Stimulated activated effector memory CD8-positive, alpha-beta T cell treated with anti-CD3 and anti-CD28 coated beads, Interleukin-12 subunit alpha, Interleukin-12 subunit beta, amount 100 ng/mL, for 72 hours (primary cell): ENCODE measurements around the gene HTT-AS.

Experiments used
- ATAC-seq: fragments of 150-1000 bp; cut with Tn5 transposase; 2 replicates; pipeline ENCODE4 v1.10.0; 2021
- DNase-seq, 2 donors: peaks; one replicate each; pipeline ENCODE4 v3.0.0; 2021 to 2022; ENCODE audit warnings: low spot score in 2 of 2
- H3K27ac Mint-ChIP-seq: one replicate; pipeline ENCODE4 v1.8.0; 2022; ENCODE audit warnings: mild to moderate bottlenecking, mixed read lengths
- H3K36me3 Mint-ChIP-seq: one replicate; pipeline ENCODE4 v1.8.0; 2022; ENCODE audit warnings: mild to moderate bottlenecking, mixed read lengths
- H3K4me1 Mint-ChIP-seq: one replicate; pipeline ENCODE4 v1.8.0; 2022; ENCODE audit warnings: mixed read lengths
- H3K4me3 Mint-ChIP-seq: one replicate; pipeline ENCODE4 v1.8.0; 2022; ENCODE audit warnings: mild to moderate bottlenecking, mixed read lengths
- H3K9me3 Mint-ChIP-seq: one replicate; pipeline ENCODE4 v1.8.0; 2022; ENCODE audit warnings: mixed read lengths

The HTT-AS gene

GRCh38 chr4:3046162-3046561 lies 28.2 kb downstream of the HTT-AS start:
- no peak for ATAC-seq
- Mint-ChIP-seq H3K9me3 (no peaks in the 10 kb centered on the region), H3K4me3 (peak overlapping the region; percentile 55), H3K4me1 (peaks cover 40% of the 10 kb centered on the region), H3K27ac (peak overlapping the region; percentile 81), H3K36me3 (peaks cover 11% of the 10 kb centered on the region)
- no peak for DNase-seq

GRCh38 chr4:3044870-3045819 lies 29.2 kb downstream of the HTT-AS start:
- peak overlapping the region; percentile 55 for H3K4me3 Mint-ChIP-seq
- peak; percentile 22 to 76 for DNase-seq
- H3K27ac Mint-ChIP-seq: peak overlapping the region; percentile 81
- H3K9me3 Mint-ChIP-seq: no peaks in the 10 kb centered on the region
- peak; percentile 70 for ATAC-seq
- peaks cover 40% of the 10 kb centered on the region for H3K4me1 Mint-ChIP-seq
- H3K36me3 Mint-ChIP-seq: peaks cover 11% of the 10 kb centered on the region

GRCh38 chr4:3043282-3044020 lies 30.9 kb downstream of the HTT-AS start:
- Mint-ChIP-seq H3K4me3 (no peak overlapping the region), H3K9me3 (no peaks in the 10 kb centered on the region), H3K27ac (no peak overlapping the region), H3K4me1 (peaks cover 40% of the 10 kb centered on the region), H3K36me3 (peaks cover 11% of the 10 kb centered on the region)
- no peak for DNase-seq
- no peak for ATAC-seq

- H3K36me3 Mint-ChIP-seq: peaks cover 5% of the 10 kb centered on the region
- H3K9me3 Mint-ChIP-seq: no peaks in the 10 kb centered on the region
- H3K4me3 Mint-ChIP-seq: peak overlapping the region; percentile 77
- DNase-seq: no peak
- no peak for ATAC-seq
- H3K27ac Mint-ChIP-seq: peak overlapping the region; percentile 83
- H3K4me1 Mint-ChIP-seq: peaks cover 40% of the 10 kb centered on the region
Measured at GRCh38 chr4:3042226-3042625, 32.1 kb downstream of the HTT-AS start.

GRCh38 chr4:3041192-3042142 lies 32.9 kb downstream of the HTT-AS start:
- DNase-seq (no peak), ATAC-seq (peak; percentile 60)
- peaks cover 5% of the 10 kb centered on the region for H3K36me3 Mint-ChIP-seq

GRCh38 chr4:3040452-3041191 lies 33.7 kb downstream of the HTT-AS start:
- peaks cover 4% of the 10 kb centered on the region for H3K36me3 Mint-ChIP-seq
- DNase-seq (no peak), ATAC-seq (no peak)
- peak overlapping the region; percentile 83 for H3K27ac Mint-ChIP-seq
- H3K4me1 Mint-ChIP-seq: peaks cover 37% of the 10 kb centered on the region
- peak overlapping the region; percentile 77 for H3K4me3 Mint-ChIP-seq
- H3K9me3 Mint-ChIP-seq: no peaks in the 10 kb centered on the region

More at GRCh38 chr4:3041192-3042142, 32.9 kb downstream of the HTT-AS start:
- Mint-ChIP-seq H3K4me1 (peaks cover 45% of the 10 kb centered on the region), H3K27ac (peak overlapping the region; percentile 83), H3K4me3 (peak overlapping the region; percentile 77), H3K9me3 (no peaks in the 10 kb centered on the region)

- peaks cover 29% of the 10 kb centered on the region for H3K4me1 Mint-ChIP-seq
- H3K4me3 Mint-ChIP-seq: peak overlapping the region; percentile 77
- H3K36me3 Mint-ChIP-seq: no peaks in the 10 kb centered on the region
- ATAC-seq (no peak), DNase-seq (no peak)
- no peak overlapping the region for H3K27ac Mint-ChIP-seq
- no peaks in the 10 kb centered on the region for H3K9me3 Mint-ChIP-seq
Measured at GRCh38 chr4:3039706-3040366, 34.5 kb downstream of the HTT-AS start.

GRCh38 chr4:3037957-3038461 lies 36.3 kb downstream of the HTT-AS start:
- no peaks in the 10 kb centered on the region for H3K36me3 Mint-ChIP-seq
- peak overlapping the region; percentile 44 for H3K4me3 Mint-ChIP-seq
- H3K9me3 Mint-ChIP-seq: no peaks in the 10 kb centered on the region
- DNase-seq (no peak), ATAC-seq (no peak)
- no peak overlapping the region for H3K27ac Mint-ChIP-seq
- H3K4me1 Mint-ChIP-seq: peaks cover 25% of the 10 kb centered on the region

GRCh38 chr4:3036131-3036952 lies 38.0 kb downstream of the HTT-AS start:
- Mint-ChIP-seq H3K4me3 (no peak overlapping the region), H3K36me3 (no peaks in the 10 kb centered on the region), H3K27ac (no peak overlapping the region), H3K4me1 (peaks cover 17% of the 10 kb centered on the region), H3K9me3 (no peaks in the 10 kb centered on the region)
- DNase-seq (no peak), ATAC-seq (no peak)

- ATAC-seq: no peak
- no peak overlapping the region for H3K27ac Mint-ChIP-seq
- no peak for DNase-seq
- H3K4me3 Mint-ChIP-seq: no peak overlapping the region
- peaks cover 17% of the 10 kb centered on the region for H3K4me1 Mint-ChIP-seq
- no peaks in the 10 kb centered on the region for H3K36me3 Mint-ChIP-seq
- H3K9me3 Mint-ChIP-seq: no peaks in the 10 kb centered on the region
Measured at GRCh38 chr4:3035674-3036073, 38.7 kb downstream of the HTT-AS start.

- DNase-seq: no peak
- H3K4me1 Mint-ChIP-seq: peaks cover 17% of the 10 kb centered on the region
- H3K27ac Mint-ChIP-seq: no peak overlapping the region
- H3K36me3 Mint-ChIP-seq: no peaks in the 10 kb centered on the region
- no peaks in the 10 kb centered on the region for H3K9me3 Mint-ChIP-seq
- no peak overlapping the region for H3K4me3 Mint-ChIP-seq
- ATAC-seq: no peak
Measured at GRCh38 chr4:3035249-3035648, 39.1 kb downstream of the HTT-AS start.

GRCh38 chr4:3034231-3034630 lies 40.1 kb downstream of the HTT-AS start:
- ATAC-seq: no peak
- Mint-ChIP-seq H3K36me3 (no peaks in the 10 kb centered on the region), H3K27ac (no peak overlapping the region), H3K4me3 (no peak overlapping the region), H3K9me3 (no peaks in the 10 kb centered on the region), H3K4me1 (peaks cover 17% of the 10 kb centered on the region)
- no peak for DNase-seq
